ENCODE data around the gene BCAT1.
"Not testable (repeated sequence)": the region's sequence is repeated elsewhere in the genome, so short reads cannot be mapped to it uniquely, and the experiment has no call there.

The BCAT1 gene

GRCh38 chr12:24818351-24818750 is 130.6 kb downstream of the BCAT1 start:
- no peak for DNase-seq (ENCODE audit: low read depth in 2 of 2)

- no peak for DNase-seq (ENCODE audit: low read depth in 2 of 2)
These were observed 133.8 kb downstream of the BCAT1 start for GRCh38 chr12:24815114-24815423.

- DNase-seq (ENCODE audit: low read depth in 2 of 2) = no peak
These were observed 134.4 kb downstream of the BCAT1 start for GRCh38 chr12:24814379-24815113.

GRCh38 chr12:24810378-24810777 is 138.5 kb downstream of the BCAT1 start:
- DNase-seq (ENCODE audit: low read depth in 2 of 2) = no peak

- DNase-seq (ENCODE audit: low read depth in 2 of 2) = not testable (repeated sequence)
These were observed 139.6 kb downstream of the BCAT1 start for GRCh38 chr12:24809306-24809705.

GRCh38 chr12:24808651-24809050 is 140.2 kb downstream of the BCAT1 start:
- no peak for DNase-seq (ENCODE audit: low read depth in 2 of 2)

GRCh38 chr12:24806386-24806785 is 142.5 kb downstream of the BCAT1 start:
- DNase-seq (ENCODE audit: low read depth in 2 of 2) = no peak

- DNase-seq (ENCODE audit: low read depth in 2 of 2) = no peak
These were observed 145.3 kb downstream of the BCAT1 start for GRCh38 chr12:24803430-24804245.

GRCh38 chr12:24798335-24798734 is 150.6 kb downstream of the BCAT1 start:
- no peak for DNase-seq (ENCODE audit: low read depth in 2 of 2)

GRCh38 chr12:24797901-24798300 is 151.0 kb downstream of the BCAT1 start:
- no peak for DNase-seq (ENCODE audit: low read depth in 2 of 2)

GRCh38 chr12:24796876-24797275 is 152.0 kb downstream of the BCAT1 start:
- no peak for DNase-seq (ENCODE audit: low read depth in 2 of 2)

- DNase-seq (ENCODE audit: low read depth in 2 of 2) = no peak
These were observed 153.1 kb downstream of the BCAT1 start for GRCh38 chr12:24795699-24796347.

- no peak for DNase-seq (ENCODE audit: low read depth in 2 of 2)
These were observed 157.3 kb downstream of the BCAT1 start for GRCh38 chr12:24791622-24792021.

GRCh38 chr12:24788886-24789285 is 160.0 kb downstream of the BCAT1 start:
- no peak for DNase-seq (ENCODE audit: low read depth in 2 of 2)

GRCh38 chr12:24780697-24781368 is 168.1 kb downstream of the BCAT1 start:
- DNase-seq (ENCODE audit: low read depth in 2 of 2) = no peak

GRCh38 chr12:24778486-24779304 is 170.2 kb downstream of the BCAT1 start:
- no peak for DNase-seq (ENCODE audit: low read depth in 2 of 2)

GRCh38 chr12:24777359-24777758 is 171.5 kb downstream of the BCAT1 start:
- DNase-seq (ENCODE audit: low read depth in 2 of 2) = no peak

GRCh38 chr12:24776861-24777260 is 172.0 kb downstream of the BCAT1 start:
- DNase-seq (ENCODE audit: low read depth in 2 of 2) = no peak

GRCh38 chr12:24775073-24775472 is 173.8 kb downstream of the BCAT1 start:
- DNase-seq (ENCODE audit: low read depth in 2 of 2) = no peak

- DNase-seq (ENCODE audit: low read depth in 2 of 2) = no peak
These were observed 174.9 kb downstream of the BCAT1 start for GRCh38 chr12:24773996-24774395.

- no peak for DNase-seq (ENCODE audit: low read depth in 2 of 2)
These were observed 176.1 kb downstream of the BCAT1 start for GRCh38 chr12:24772813-24773212.

Data from stimulated activated CD8-positive, alpha-beta memory T cell treated with anti-CD3 and anti-CD28 coated beads, Interleukin-7, amount 100 ng/mL, for 1 hour (primary cell).